ENCODE measurements around the gene NMRK2. TPM values are rescaled to one million over a fixed set of nuclear protein-coding genes. Genes with fewer than 3 reads are reported as not detected.
A peak's percentile ranks its signal among the peaks of the same experiment; 100 is the strongest.

The NMRK2 gene
- total and polyA plus RNA-seq, 2 of the 13 experiments (the other 11 are each of a cell fraction or from before 2014, with no cell fraction given), result not detected

GRCh38 chr19:3984908-3985642 lies 52.2 kb downstream of the NMRK2 start, which contains the start of gene EEF2 (continued):
- TF ChIP-seq CBX2 (IDR thresholded peaks at IDR 0.05; ENCODE audit: low read depth, low read length) (no peak), CBX2 (CRISPR knock-in tag; IDR thresholded peaks at IDR 0.05; ENCODE audit: low read depth) (no peak), MAX (IDR thresholded peaks at IDR 0.05) (peak; percentile 91), RXRA (CRISPR knock-in tag; IDR thresholded peaks at IDR 0.05) (peak; percentile 59; the same call in 1 of the 2 replicates), MNT (IDR thresholded peaks at IDR 0.05) (no peak), KLF11 (CRISPR knock-in tag; IDR thresholded peaks at IDR 0.05) (0 out of 2 replicates have a peak, but pooled peaks have one; percentile 56), MEIS2 (CRISPR knock-in tag; IDR thresholded peaks at IDR 0.05) (peak; percentile 69), TBL1XR1 (IDR thresholded peaks at IDR 0.05; ENCODE audit: borderline replicate concordance, low read length, partially characterized antibody) (peak; percentile 72), ZNF180 (CRISPR knock-in tag; IDR thresholded peaks at IDR 0.05; ENCODE audit: borderline replicate concordance, low read depth) (no peak), ZNF20 (CRISPR knock-in tag; IDR thresholded peaks at IDR 0.05) (no peak), ATM (IDR thresholded peaks at IDR 0.05; ENCODE audit: borderline replicate concordance) (no peak), NONO (IDR thresholded peaks at IDR 0.05) (no peak), NONO (CRISPR knock-in tag; conservative IDR thresholded peaks at IDR 0.05) (peak; percentile 99), MAZ (IDR thresholded peaks at IDR 0.05; ENCODE audit: borderline replicate concordance, low read depth, low read length) (peak; percentile 98), MAZ (CRISPR knock-in tag; IDR thresholded peaks at IDR 0.05; ENCODE audit: low read depth) (peak; percentile 66; the same call in 1 of the 2 replicates), NFE2L1 (CRISPR knock-in tag; IDR thresholded peaks at IDR 0.05; ENCODE audit: borderline replicate concordance) (no peak), SCMH1 (CRISPR knock-in tag; IDR thresholded peaks at IDR 0.05; ENCODE audit: borderline replicate concordance) (no peak), ZNF234 (CRISPR knock-in tag; conservative IDR thresholded peaks at IDR 0.05) (no peak), POGZ (CRISPR knock-in tag; IDR thresholded peaks at IDR 0.05) (peak; percentile 65; the same call in 1 of the 2 replicates)
- TF ChIP-seq, protein P1, sequence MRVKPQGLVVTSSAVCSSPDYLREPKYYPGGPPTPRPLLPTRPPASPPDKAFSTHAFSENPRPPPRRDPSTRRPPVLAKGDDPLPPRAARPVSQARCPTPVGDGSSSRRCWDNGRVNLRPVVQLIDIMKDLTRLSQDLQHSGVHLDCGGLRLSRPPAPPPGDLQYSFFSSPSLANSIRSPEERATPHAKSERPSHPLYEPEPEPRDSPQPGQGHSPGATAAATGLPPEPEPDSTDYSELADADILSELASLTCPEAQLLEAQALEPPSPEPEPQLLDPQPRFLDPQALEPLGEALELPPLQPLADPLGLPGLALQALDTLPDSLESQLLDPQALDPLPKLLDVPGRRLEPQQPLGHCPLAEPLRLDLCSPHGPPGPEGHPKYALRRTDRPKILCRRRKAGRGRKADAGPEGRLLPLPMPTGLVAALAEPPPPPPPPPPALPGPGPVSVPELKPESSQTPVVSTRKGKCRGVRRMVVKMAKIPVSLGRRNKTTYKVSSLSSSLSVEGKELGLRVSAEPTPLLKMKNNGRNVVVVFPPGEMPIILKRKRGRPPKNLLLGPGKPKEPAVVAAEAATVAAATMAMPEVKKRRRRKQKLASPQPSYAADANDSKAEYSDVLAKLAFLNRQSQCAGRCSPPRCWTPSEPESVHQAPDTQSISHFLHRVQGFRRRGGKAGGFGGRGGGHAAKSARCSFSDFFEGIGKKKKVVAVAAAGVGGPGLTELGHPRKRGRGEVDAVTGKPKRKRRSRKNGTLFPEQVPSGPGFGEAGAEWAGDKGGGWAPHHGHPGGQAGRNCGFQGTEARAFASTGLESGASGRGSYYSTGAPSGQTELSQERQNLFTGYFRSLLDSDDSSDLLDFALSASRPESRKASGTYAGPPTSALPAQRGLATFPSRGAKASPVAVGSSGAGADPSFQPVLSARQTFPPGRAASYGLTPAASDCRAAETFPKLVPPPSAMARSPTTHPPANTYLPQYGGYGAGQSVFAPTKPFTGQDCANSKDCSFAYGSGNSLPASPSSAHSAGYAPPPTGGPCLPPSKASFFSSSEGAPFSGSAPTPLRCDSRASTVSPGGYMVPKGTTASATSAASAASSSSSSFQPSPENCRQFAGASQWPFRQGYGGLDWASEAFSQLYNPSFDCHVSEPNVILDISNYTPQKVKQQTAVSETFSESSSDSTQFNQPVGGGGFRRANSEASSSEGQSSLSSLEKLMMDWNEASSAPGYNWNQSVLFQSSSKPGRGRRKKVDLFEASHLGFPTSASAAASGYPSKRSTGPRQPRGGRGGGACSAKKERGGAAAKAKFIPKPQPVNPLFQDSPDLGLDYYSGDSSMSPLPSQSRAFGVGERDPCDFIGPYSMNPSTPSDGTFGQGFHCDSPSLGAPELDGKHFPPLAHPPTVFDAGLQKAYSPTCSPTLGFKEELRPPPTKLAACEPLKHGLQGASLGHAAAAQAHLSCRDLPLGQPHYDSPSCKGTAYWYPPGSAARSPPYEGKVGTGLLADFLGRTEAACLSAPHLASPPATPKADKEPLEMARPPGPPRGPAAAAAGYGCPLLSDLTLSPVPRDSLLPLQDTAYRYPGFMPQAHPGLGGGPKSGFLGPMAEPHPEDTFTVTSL (CRISPR knock-in tag; IDR thresholded peaks at IDR 0.05; ENCODE audit: borderline replicate concordance), result no peak
- TF ChIP-seq, protein P2, sequence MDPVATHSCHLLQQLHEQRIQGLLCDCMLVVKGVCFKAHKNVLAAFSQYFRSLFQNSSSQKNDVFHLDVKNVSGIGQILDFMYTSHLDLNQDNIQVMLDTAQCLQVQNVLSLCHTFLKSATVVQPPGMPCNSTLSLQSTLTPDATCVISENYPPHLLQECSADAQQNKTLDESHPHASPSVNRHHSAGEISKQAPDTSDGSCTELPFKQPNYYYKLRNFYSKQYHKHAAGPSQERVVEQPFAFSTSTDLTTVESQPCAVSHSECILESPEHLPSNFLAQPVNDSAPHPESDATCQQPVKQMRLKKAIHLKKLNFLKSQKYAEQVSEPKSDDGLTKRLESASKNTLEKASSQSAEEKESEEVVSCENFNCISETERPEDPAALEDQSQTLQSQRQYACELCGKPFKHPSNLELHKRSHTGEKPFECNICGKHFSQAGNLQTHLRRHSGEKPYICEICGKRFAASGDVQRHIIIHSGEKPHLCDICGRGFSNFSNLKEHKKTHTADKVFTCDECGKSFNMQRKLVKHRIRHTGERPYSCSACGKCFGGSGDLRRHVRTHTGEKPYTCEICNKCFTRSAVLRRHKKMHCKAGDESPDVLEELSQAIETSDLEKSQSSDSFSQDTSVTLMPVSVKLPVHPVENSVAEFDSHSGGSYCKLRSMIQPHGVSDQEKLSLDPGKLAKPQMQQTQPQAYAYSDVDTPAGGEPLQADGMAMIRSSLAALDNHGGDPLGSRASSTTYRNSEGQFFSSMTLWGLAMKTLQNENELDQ (CRISPR knock-in tag; IDR thresholded peaks at IDR 0.05; ENCODE audit: borderline replicate concordance), result peak; percentile 39; the same call in 1 of the 2 replicates
